UCSD-AML1 (cell line): ENCODE results near the gene TST.

Source experiments
- DNase-seq: peaks from one replicate; lab custom pipeline; 2025; ENCODE audit not compliant: unreplicated experiment; lab: John Stamatoyannopoulos, UW

The TST gene

DNA sequence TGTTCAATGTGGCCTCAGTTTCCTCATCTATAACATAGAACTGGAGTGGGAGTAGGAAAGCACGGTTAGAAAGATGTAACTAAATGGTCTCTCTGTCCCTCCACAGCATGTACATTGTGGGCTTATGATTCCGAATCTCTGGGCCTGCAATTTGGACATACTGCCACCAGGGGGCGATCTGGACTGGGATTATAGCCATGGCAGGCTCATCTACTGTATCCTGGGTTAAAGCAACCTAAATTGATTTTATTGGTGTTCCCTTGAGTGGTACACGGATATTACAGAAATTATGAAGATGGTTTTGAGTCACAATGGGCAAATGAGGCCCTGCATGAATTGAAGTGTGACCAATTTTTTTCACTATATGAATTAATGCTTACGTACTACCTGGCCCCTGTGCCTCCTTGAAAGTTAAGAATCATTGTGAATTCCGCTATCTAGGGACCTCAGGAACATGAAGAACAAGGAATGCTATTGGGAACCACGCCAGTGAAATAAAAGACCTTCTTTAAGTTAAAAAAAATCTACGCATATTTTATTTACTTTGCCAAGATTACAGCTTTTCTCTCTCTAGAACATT is 32.9 kb downstream of the TST start:
- DNase-seq: peak; percentile 24

DNA sequence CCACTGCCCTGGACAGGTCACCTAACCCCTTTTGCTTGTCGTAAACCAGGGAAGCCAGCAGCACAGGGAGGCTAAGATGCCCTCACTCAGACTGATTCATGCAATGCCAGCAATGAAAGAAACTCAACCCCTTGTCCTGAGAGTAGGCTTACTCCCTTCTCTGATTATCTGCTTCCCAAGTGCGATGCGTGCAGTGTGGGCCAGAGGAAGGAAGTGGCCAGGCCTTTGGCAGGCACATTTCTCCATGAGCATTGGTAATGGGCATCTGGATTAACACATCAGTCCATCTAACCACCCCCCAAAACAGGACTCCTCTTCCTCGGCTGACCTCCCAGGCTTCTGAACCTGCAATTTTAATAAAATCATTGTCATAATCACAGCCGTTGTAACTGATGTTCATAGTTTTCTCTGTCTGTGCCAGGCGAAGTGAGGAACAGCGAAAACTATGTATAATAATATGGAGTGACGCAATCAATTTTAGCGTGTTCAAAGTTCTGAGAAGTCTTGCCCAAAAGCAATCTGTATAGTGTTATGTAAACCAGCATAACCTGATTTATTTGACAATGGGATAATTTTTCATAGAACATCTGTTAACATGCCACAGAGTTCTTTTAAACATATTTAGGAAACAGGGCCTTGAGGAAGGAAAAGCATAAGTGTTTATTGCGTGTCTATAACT is 33.9 kb downstream of the TST start:
- no peak for DNase-seq

GRCh38 chr22:36982136-36982535 is 37.1 kb downstream of the TST start:
- peak; percentile 51 for DNase-seq

GRCh38 chr22:36981247-36981775 is 37.9 kb downstream of the TST start:
- DNase-seq: no peak

- DNase-seq: no peak
Observed at GRCh38 chr22:36979016-36979910, 40.0 kb downstream of the TST start.

- peak; percentile 86 for DNase-seq
Observed at GRCh38 chr22:36977947-36978660, 41.1 kb downstream of the TST start.

DNA sequence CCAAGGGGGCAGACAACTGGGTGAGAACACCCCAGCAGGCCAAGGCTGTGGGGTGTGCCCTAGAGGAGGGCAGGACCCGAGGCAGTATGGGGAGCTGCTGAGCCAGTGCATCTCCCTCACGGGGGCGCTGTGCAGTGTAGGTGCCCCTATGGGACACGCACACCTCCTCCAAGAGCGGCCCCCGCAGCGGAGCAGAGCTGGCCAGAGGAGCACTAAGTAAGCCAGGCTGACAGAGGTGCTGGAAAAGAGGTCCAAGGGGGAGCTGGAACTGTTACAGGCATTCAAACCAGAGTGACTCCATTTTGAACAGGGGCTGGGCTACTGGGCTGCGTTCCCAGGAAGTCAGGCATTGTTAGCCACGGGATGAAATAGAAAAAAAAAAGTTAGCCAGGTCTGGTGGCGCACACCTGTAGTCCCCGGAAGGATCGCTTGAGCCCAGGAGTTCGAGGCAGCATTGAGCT is 41.8 kb downstream of the TST start:
- peak; percentile 82 for DNase-seq

- DNase-seq: no peak
Observed at GRCh38 chr22:36976606-36977005, 42.6 kb downstream of the TST start.

GRCh38 chr22:36971341-36972125 is 47.7 kb downstream of the TST start:
- DNase-seq: no peak

DNA sequence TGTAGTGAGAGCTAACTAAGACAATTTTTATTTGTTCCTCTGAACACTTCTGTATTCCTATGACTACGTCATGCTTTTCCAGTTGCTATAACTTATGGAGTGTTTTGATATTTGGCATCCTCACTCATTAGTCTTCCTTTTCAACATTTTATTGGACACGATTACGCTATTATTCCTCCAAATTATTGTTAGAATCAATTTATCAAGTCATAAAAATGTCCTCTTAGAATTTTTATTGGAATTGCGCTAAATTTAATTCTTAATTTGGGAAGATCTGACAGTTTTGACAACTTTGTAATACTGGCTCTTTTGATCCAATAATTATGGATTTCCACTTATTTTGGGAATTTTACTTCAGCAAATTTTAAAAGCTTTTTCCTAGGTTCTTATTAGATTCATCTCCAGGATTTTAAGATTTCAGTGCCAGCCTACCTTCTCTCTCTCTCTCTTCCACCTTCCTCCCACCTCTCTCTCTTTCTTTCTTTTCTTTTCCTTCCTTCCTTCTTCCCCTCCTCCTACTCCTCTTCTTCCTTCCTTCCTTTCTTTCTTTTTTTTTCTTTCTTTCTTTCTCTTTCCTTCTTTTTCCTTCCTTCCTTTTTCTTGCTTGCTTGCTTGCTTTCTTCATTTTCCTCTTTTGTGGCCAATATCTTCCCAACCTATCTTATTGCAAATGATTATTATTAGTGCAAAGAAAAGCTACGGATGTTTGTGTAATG is 50.8 kb downstream of the TST start:
- DNase-seq: no peak

DNA sequence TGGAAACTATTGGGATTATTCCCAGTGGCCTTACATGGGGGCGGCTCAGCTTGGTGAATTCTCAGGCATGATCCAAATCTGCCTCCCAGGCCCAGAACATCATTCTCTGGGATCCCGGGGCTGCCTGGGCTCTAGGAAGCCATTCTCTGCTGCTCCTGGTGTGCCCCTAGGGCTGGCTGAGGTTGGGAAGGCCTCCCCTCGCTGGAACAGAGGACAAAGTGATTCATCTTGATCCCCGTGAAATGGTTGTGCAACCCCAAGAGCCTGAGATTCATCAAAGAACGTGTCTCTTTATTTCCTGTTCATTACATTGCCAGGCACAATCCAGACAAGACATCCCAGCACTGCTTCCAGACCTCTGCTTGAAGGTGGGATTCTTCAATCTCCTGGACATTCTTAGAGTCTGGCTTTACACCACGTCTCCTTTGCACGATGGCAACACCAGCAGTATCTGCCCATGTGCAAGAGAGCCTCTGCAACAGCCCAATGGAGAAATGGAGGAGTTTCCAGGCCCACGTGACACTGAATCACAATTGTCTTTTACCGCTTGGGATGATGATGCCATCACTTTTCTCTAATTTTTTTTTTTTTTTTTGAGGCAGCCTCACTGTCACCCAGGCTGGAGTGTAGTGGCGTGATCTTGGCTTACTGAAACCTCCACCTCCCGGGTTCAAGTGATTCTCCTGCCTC is 52.3 kb downstream of the TST start:
- DNase-seq: no peak

GRCh38 chr22:36965696-36966095 is 53.6 kb downstream of the TST start:
- DNase-seq: peak; percentile 46

DNA sequence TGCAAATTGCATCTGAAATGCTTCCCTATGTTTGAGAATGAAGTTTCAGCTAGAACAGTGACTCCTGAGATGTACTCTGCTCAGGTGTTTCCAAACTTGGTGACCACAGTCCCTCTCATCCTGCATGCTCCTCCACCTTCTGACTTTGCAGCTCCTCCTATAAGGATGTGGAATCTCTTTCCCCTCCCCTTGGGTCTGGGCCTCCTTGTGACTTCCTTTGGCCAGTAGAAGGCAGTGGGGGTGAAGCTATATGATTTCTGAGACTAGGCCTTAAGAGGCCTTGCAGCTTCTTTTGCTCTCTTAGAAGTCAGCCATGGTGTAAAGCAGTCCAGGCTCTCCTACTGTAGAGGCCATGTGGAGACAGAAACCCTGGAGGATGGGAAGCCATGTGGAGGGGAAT is 55.1 kb downstream of the TST start:
- DNase-seq: peak; percentile 29

GRCh38 chr22:36963302-36963701 is 55.9 kb downstream of the TST start:
- no peak for DNase-seq

DNA sequence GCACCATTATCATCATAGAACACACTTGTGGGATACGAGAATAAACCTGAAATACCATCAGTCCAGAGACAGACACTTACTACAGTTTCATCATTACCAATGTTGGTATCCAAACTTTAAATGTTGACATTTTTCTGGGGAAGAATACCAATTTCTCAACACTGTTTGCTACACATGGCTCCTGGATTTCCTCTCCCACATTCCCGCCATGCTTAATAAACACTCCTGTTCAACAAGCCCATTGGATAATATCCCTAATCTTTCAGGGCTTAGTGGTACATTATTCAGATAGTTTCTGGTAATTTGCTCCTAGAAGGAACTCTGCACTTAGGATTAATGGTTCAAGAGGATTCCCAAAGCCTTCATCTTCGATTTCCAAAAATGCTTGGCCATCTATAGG is 57.6 kb downstream of the TST start:
- DNase-seq: no peak
